ENCODE data around the gene ARHGAP23.
"Not testable (repeated sequence)": the region's sequence is repeated elsewhere in the genome, so short reads cannot be mapped to it uniquely, and the experiment has no call there.

Gene ARHGAP23

GRCh38 chr17:38510421-38511149 lies 82.3 kb downstream of the ARHGAP23 start:
- DNase-seq (ENCODE audit: low spot score) = no peak
- no peak for FAIRE-seq

GRCh38 chr17:38511150-38512108 lies 83.2 kb downstream of the ARHGAP23 start:
- peak; percentile 40 for DNase-seq (ENCODE audit: low spot score)
- FAIRE-seq = no peak

DNA sequence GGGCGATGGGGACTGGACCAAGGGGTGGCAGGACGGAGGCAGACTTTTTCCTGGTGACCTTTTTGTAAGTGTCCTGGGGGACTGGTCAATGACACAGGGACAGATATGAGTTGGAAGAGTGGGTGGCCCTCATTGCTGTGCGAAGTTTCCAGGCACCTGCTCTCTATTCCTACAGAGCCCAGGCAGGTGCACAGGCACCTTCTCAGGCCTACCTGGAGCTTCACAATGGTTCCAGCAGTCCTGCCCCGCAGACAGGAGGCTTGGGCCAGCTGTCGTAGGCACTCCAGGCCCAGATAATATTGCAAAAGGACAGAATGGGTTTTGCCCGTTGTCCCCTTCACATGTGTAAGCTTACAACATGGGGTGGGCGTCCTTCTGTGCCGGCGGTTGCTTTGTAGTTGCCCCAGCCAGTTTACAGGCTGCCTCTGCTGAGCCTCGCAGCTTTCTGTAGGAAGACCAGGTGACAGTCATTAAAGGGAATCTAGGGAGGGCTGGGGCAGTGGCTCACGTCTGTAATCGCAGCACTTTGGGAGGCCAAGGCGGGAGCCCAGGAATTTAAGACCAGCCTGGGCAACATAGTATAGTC lies 84.3 kb downstream of the ARHGAP23 start:
- FAIRE-seq = no peak
- DNase-seq (ENCODE audit: low spot score) = no peak

GRCh38 chr17:38526526-38526925 lies 98.3 kb downstream of the ARHGAP23 start:
- not testable (repeated sequence) for FAIRE-seq; DNase-seq (ENCODE audit: low spot score)

- not testable (repeated sequence) for FAIRE-seq; DNase-seq (ENCODE audit: low spot score)
Observed at GRCh38 chr17:38528141-38528540, 99.9 kb downstream of the ARHGAP23 start.

GRCh38 chr17:38530856-38531255 lies 102.6 kb downstream of the ARHGAP23 start:
- not testable (repeated sequence) for FAIRE-seq; DNase-seq (ENCODE audit: low spot score)

DNA sequence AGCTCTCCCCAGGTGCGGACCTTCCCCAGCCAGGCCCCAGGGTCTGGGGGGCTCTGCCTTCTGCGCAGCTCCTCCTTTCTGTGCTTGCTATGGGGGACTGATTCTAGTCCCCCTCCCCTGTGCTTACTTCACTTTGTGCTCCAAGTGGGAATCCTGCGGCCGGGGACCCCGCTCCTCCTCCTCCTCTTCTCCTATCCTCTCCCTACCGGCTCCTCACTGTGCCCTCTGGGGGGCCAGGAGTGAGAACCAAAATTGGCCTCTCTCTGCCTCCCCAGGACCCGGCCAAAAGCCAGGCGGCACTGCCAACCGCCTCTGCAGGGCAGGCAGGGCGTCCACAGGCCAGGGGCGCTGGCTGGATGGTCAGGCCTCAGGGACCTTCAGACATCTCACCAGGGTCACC lies 103.5 kb downstream of the ARHGAP23 start:
- FAIRE-seq; DNase-seq (ENCODE audit: low spot score): not testable (repeated sequence)

- FAIRE-seq = no peak
- DNase-seq (ENCODE audit: low spot score) = no peak
Observed at GRCh38 chr17:38532451-38532850, 104.2 kb downstream of the ARHGAP23 start.

- FAIRE-seq = no peak
- DNase-seq (ENCODE audit: low spot score) = no peak
Observed at GRCh38 chr17:38533241-38533640, 105.0 kb downstream of the ARHGAP23 start.

DNA sequence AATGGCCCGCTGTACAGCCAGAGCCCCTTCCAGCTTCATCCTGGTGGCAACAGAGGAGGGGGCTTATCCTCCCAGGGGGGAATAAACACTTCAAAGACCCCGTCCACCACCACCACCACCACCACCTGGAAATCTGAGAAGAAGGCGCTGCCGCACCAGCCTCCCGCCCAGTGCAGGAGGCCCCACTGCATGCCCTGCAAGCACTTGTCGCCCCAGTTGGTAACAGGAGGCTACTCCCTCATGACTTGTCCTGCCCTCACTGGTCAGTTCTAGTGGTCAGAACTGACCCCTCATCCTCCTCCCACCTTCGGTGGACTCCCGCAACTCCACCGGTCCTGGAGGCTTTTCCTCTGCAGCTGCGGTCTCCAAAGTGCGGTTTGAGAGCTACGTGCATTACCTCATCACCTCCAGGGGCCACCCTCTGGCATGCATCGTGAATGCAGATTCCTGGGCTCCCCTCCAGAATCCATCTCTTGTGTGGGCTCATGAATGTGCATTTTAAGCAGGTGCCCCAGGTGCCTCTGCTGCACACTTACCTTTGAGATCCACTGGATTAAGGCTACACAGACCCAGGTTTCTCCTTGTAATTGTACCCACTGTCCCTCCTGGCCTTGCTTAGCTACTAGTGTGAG lies 105.7 kb downstream of the ARHGAP23 start:
- FAIRE-seq (no peak), DNase-seq (ENCODE audit: low spot score) (no peak)

- FAIRE-seq (no peak), DNase-seq (ENCODE audit: low spot score) (no peak)
Observed at GRCh38 chr17:38534498-38534885, 106.2 kb downstream of the ARHGAP23 start.

- DNase-seq (ENCODE audit: low spot score) = no peak
Observed at GRCh38 chr17:38535886-38536285, 107.6 kb downstream of the ARHGAP23 start.

DNA sequence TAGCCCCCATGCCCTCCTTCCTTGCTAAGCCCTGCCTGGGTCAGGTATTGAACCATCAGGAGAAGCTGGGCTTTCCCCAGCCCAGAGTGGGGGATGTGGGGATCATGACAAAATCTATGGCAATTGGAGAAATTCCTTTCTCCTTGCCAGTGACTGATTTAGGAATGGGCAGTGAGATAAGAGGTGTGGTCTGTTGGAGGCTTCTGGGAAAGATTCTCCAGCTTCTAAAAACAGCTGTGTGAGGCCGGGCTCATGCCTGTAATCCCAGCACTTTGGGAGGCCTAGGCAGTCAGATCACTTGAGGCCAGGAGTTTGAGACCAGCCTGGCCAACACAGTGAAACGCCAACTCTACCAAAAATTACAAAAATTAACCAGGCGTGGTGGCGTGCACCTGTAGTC lies 108.4 kb downstream of the ARHGAP23 start:
- FAIRE-seq (no peak), DNase-seq (ENCODE audit: low spot score) (no peak)

More at GRCh38 chr17:38535886-38536285, 107.6 kb downstream of the ARHGAP23 start:
- no peak for FAIRE-seq

- FAIRE-seq (no peak), DNase-seq (ENCODE audit: low spot score) (no peak)
Observed at GRCh38 chr17:38538906-38539305, 110.6 kb downstream of the ARHGAP23 start.

GRCh38 chr17:38539386-38539785 lies 111.1 kb downstream of the ARHGAP23 start:
- no peak for FAIRE-seq
- no peak for DNase-seq (ENCODE audit: low spot score)

DNA sequence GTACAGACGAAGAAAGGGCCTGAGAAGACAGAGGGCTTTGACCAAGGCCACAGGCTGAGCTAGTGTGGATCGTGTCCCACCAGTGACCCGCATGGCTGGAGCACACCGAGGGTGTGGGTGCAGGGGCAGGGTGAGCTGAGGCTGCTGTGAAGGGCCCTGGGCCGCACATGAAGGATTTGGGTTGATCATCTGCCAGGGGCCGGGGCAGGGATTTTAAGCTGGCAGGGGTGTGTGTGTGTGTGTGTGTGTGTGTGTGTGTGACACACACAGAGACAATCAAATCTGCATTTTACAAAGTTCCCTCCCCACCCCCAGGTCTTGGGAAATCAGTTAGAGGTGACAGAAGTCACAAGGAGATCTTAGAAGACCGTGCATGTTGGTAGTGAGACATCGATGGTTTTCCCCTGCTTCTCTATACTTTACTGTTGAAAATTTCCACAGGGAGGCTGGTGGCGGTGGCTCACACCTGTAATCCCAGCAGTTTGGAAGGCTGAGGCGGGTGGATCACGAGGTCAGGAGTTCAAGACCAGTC lies 112.3 kb downstream of the ARHGAP23 start:
- DNase-seq (ENCODE audit: low spot score) (no peak), FAIRE-seq (no peak)

DNA sequence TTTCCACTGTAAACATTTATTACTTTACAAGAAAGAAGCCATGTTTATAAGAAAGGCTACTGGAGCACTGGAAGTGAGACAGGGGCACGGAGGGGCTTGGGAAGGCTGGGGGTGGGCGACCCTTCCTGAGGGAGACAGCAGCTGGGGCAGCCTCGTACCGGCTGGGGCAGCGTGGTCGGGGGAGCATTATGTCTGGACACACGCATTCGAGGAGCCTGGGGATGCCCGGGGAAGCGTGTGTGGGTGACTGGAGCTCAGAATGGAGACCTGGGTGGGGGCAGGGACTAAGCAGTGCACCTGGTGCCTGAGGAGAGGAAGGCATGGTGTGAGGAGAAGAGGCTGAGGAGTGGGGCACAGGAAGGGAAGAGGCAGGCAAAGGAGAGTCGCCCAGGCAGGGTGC lies 113.0 kb downstream of the ARHGAP23 start:
- no peak for FAIRE-seq
- no peak for DNase-seq (ENCODE audit: low spot score)

GRCh38 chr17:38542286-38542685 lies 114.0 kb downstream of the ARHGAP23 start:
- no peak for FAIRE-seq
- no peak for DNase-seq (ENCODE audit: low spot score)

- no peak for DNase-seq (ENCODE audit: low spot score)
- no peak for FAIRE-seq
Observed at GRCh38 chr17:38543403-38544174, 115.3 kb downstream of the ARHGAP23 start.

GRCh38 chr17:38544175-38544838 lies 116.0 kb downstream of the ARHGAP23 start:
- no peak for FAIRE-seq
- no peak for DNase-seq (ENCODE audit: low spot score)

Data from urothelium cell line (cell line).